Measurements from ENCODE around the gene SMIM7. TPM values are rescaled to one million over a fixed set of nuclear protein-coding genes. Genes with fewer than 3 reads are reported as not detected.

SMIM7 gene
- total and polyA plus RNA-seq, 2 of the 13 experiments (the other 11 are each of a cell fraction or from before 2014, with no cell fraction given) = 55.7 to 74.9 TPM

DNA sequence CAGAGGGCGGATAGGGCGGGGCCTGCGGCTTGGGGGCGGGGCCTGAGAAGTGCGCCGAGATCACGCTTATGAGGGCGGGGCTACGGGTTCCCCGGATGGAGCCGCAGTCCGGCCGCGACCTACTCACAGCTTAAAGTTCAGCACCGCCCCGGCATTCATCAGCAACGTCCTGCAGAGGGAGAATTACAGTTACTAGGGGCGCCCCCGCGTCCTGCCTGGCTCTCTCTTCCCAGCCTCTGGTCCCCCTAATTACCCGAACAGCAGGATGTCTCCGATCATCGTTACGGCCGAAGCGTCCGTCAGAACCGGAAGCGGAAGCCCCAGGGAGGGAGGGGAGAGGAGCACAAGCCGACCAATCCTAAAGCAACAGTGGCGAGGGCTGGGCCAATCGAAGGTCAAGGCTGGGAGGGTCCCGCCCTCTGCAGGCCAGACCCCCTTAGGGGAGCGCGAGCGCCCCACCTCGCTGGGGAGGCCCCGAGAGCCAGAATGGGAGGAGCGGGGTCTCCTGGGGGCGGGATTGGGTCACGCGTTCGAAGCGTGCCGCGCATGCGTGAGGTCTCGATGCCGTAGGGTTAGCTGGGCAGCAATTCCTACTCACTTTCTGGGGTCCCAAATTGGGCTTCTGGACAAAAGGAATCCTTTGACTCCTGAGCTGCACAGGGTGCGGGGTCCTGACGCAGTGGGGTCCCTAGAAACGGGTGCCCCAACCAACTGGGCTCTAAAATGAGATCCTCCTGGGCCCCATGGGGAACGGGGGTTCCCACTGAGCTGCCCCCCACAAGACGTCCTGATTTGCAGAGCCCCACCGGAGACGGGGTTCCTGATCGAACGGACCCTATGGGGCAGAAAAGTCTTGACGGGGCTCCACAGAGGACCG, at the start of gene SMIM7 (continued):
- TF ChIP-seq, protein P1, sequence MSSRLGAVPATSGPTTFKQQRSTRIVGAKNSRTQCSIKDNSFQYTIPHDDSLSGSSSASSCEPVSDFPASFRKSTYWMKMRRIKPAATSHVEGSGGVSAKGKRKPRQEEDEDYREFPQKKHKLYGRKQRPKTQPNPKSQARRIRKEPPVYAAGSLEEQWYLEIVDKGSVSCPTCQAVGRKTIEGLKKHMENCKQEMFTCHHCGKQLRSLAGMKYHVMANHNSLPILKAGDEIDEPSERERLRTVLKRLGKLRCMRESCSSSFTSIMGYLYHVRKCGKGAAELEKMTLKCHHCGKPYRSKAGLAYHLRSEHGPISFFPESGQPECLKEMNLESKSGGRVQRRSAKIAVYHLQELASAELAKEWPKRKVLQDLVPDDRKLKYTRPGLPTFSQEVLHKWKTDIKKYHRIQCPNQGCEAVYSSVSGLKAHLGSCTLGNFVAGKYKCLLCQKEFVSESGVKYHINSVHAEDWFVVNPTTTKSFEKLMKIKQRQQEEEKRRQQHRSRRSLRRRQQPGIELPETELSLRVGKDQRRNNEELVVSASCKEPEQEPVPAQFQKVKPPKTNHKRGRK (CRISPR knock-in tag; IDR thresholded peaks at IDR 0.05) = no peak
- no peak for TF ChIP-seq FOXO1 (CRISPR knock-in tag; IDR thresholded peaks at IDR 0.05)
- 0 out of 2 replicates have a peak, but pooled peaks have one; percentile 69 for TF ChIP-seq ZSCAN20 (CRISPR knock-in tag; IDR thresholded peaks at IDR 0.05; ENCODE audit: borderline replicate concordance)
- TF ChIP-seq, protein P2, sequence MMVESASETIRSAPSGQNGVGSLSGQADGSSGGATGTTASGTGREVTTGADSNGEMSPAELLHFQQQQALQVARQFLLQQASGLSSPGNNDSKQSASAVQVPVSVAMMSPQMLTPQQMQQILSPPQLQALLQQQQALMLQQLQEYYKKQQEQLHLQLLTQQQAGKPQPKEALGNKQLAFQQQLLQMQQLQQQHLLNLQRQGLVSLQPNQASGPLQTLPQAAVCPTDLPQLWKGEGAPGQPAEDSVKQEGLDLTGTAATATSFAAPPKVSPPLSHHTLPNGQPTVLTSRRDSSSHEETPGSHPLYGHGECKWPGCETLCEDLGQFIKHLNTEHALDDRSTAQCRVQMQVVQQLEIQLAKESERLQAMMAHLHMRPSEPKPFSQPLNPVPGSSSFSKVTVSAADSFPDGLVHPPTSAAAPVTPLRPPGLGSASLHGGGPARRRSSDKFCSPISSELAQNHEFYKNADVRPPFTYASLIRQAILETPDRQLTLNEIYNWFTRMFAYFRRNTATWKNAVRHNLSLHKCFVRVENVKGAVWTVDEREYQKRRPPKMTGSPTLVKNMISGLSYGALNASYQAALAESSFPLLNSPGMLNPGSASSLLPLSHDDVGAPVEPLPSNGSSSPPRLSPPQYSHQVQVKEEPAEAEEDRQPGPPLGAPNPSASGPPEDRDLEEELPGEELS (CRISPR knock-in tag; IDR thresholded peaks at IDR 0.05) = peak; percentile 43; the same call in 1 of the 2 replicates
- TF ChIP-seq ZMYM4 (CRISPR knock-in tag; IDR thresholded peaks at IDR 0.05) = peak; percentile 78
- TF ChIP-seq, protein P3, sequence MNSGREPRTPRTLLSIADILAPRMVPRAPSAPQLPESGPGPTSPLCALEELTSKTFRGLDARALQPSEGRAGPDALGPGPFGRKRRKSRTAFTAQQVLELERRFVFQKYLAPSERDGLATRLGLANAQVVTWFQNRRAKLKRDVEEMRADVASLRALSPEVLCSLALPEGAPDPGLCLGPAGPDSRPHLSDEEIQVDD (CRISPR knock-in tag; IDR thresholded peaks at IDR 0.05; ENCODE audit: borderline replicate concordance) = no peak
- TF ChIP-seq MXD4 (CRISPR knock-in tag; IDR thresholded peaks at IDR 0.05) = peak; percentile 87
- no peak for TF ChIP-seq ZNF256 (CRISPR knock-in tag; conservative IDR thresholded peaks at IDR 0.05)
- peak; percentile 92 for TF ChIP-seq HIVEP1 (CRISPR knock-in tag; IDR thresholded peaks at IDR 0.05)
- no peak for TF ChIP-seq ZNF101 (CRISPR knock-in tag; IDR thresholded peaks at IDR 0.05; ENCODE audit: borderline replicate concordance, low read depth)
- no peak for TF ChIP-seq SRSF9 (IDR thresholded peaks at IDR 0.05; ENCODE audit: borderline replicate concordance, insufficient read depth, low read depth, low read length, poor library complexity, severe bottlenecking)
- no peak for TF ChIP-seq MTF1 (CRISPR knock-in tag; IDR thresholded peaks at IDR 0.05)
- TF ChIP-seq IKZF4 (CRISPR knock-in tag; IDR thresholded peaks at IDR 0.05; ENCODE audit: borderline replicate concordance, low read depth, not compliant biosample characterization) = peak; percentile 82
- peak; percentile 63; the same call in 1 of the 2 replicates for TF ChIP-seq HOXD1 (CRISPR knock-in tag; IDR thresholded peaks at IDR 0.05)
- no peak for TF ChIP-seq PCBP2 (optimal IDR thresholded peaks at IDR 0.05; ENCODE audit: low read depth, low read length, poor library complexity, severe bottlenecking)
- peak; percentile 73; the same call in 1 of the 2 replicates for TF ChIP-seq ZNF333 (CRISPR knock-in tag; IDR thresholded peaks at IDR 0.05; ENCODE audit: borderline replicate concordance)
- peak; percentile 93 for TF ChIP-seq THAP11 (CRISPR knock-in tag; IDR thresholded peaks at IDR 0.05)
- TF ChIP-seq ZBTB3 (CRISPR knock-in tag; IDR thresholded peaks at IDR 0.05; ENCODE audit: borderline replicate concordance, low read depth) = no peak
- TF ChIP-seq ARID3A (IDR thresholded peaks at IDR 0.05; ENCODE audit: low read depth, low read length) = peak; percentile 10; the same call in 1 of the 2 replicates
- no peak for TF ChIP-seq GPBP1L1 (CRISPR knock-in tag; IDR thresholded peaks at IDR 0.05)
- TF ChIP-seq ZNF124 (CRISPR knock-in tag; IDR thresholded peaks at IDR 0.05) = 0 out of 2 replicates have a peak, but pooled peaks have one; percentile 26
